ENCODE measurements around the gene MLX.
"Not testable (repeated sequence)": the region's sequence is repeated elsewhere in the genome, so short reads cannot be mapped to it uniquely, and the experiment has no call there.

MLX gene

GRCh38 chr17:42536372-42537155 is 30.3 kb upstream of the MLX start:
- peaks cover 10% of the 10 kb centered on the region; the same call in 1 of the 2 replicates for H3K36me3 ChIP-seq (ENCODE audit: insufficient read depth, low read length)
- H3K27ac ChIP-seq (ENCODE audit: low read depth, low read length), result peak overlapping the region; percentile 67
- H2AFZ ChIP-seq (ENCODE audit: low read length, unreplicated experiment), result peak overlapping the region; percentile 87
- H3K27me3 ChIP-seq (ENCODE audit: insufficient read depth, low read length), result no peaks in the 10 kb centered on the region
- peak overlapping the region; percentile 93 for H3K4me3 ChIP-seq (ENCODE audit: low read depth, low read length)
- peaks cover 14% of the 10 kb centered on the region for H3K79me2 ChIP-seq (ENCODE audit: control insufficient read depth, insufficient read depth, low read length, unreplicated experiment)
- H3K4me1 ChIP-seq (ENCODE audit: control insufficient read depth, insufficient read depth, low read length, unreplicated experiment), result peaks cover 20% of the 10 kb centered on the region

GRCh38 chr17:42537156-42537805 is 29.6 kb upstream of the MLX start:
- peaks cover 14% of the 10 kb centered on the region for H3K79me2 ChIP-seq (ENCODE audit: control insufficient read depth, insufficient read depth, low read length, unreplicated experiment)

GRCh38 chr17:42537826-42538451 is 29.0 kb upstream of the MLX start:
- H3K4me3 ChIP-seq (ENCODE audit: low read depth, low read length), result no peak overlapping the region
- H3K36me3 ChIP-seq (ENCODE audit: insufficient read depth, low read length), result peaks cover 10% of the 10 kb centered on the region; the same call in 1 of the 2 replicates
- H3K79me2 ChIP-seq (ENCODE audit: control insufficient read depth, insufficient read depth, low read length, unreplicated experiment), result peaks cover 14% of the 10 kb centered on the region
- H3K27ac ChIP-seq (ENCODE audit: low read depth, low read length), result no peak overlapping the region
- H2AFZ ChIP-seq (ENCODE audit: low read length, unreplicated experiment), result no peak overlapping the region
- no peaks in the 10 kb centered on the region for H3K27me3 ChIP-seq (ENCODE audit: insufficient read depth, low read length)
- H3K4me1 ChIP-seq (ENCODE audit: control insufficient read depth, insufficient read depth, low read length, unreplicated experiment), result peaks cover 20% of the 10 kb centered on the region

More at GRCh38 chr17:42537156-42537805, 29.6 kb upstream of the MLX start:
- Histone ChIP-seq H3K27ac (ENCODE audit: low read depth, low read length) (no peak overlapping the region; the same call in 1 of the 2 replicates), H3K4me3 (ENCODE audit: low read depth, low read length) (peak overlapping the region; percentile 93), H3K27me3 (ENCODE audit: insufficient read depth, low read length) (no peaks in the 10 kb centered on the region), H2AFZ (ENCODE audit: low read length, unreplicated experiment) (no peak overlapping the region), H3K36me3 (ENCODE audit: insufficient read depth, low read length) (peaks cover 10% of the 10 kb centered on the region; the same call in 1 of the 2 replicates), H3K4me1 (ENCODE audit: control insufficient read depth, insufficient read depth, low read length, unreplicated experiment) (peaks cover 20% of the 10 kb centered on the region)

GRCh38 chr17:42538482-42538881 is 28.4 kb upstream of the MLX start:
- H3K4me1 ChIP-seq (ENCODE audit: control insufficient read depth, insufficient read depth, low read length, unreplicated experiment), result peaks cover 20% of the 10 kb centered on the region
- H3K36me3 ChIP-seq (ENCODE audit: insufficient read depth, low read length), result peaks cover 13% of the 10 kb centered on the region; the same call in 1 of the 2 replicates
- no peak overlapping the region for H3K4me3 ChIP-seq (ENCODE audit: low read depth, low read length)
- H3K79me2 ChIP-seq (ENCODE audit: control insufficient read depth, insufficient read depth, low read length, unreplicated experiment), result peaks cover 14% of the 10 kb centered on the region
- H3K27me3 ChIP-seq (ENCODE audit: insufficient read depth, low read length), result no peaks in the 10 kb centered on the region
- H3K27ac ChIP-seq (ENCODE audit: low read depth, low read length), result no peak overlapping the region
- no peak overlapping the region for H2AFZ ChIP-seq (ENCODE audit: low read length, unreplicated experiment)

GRCh38 chr17:42540558-42540957 is 26.3 kb upstream of the MLX start:
- peaks cover 16% of the 10 kb centered on the region for H3K4me1 ChIP-seq (ENCODE audit: control insufficient read depth, insufficient read depth, low read length, unreplicated experiment)
- not testable (repeated sequence) for H3K27ac ChIP-seq (ENCODE audit: low read depth, low read length); H3K4me3 ChIP-seq (ENCODE audit: low read depth, low read length); H2AFZ ChIP-seq (ENCODE audit: low read length, unreplicated experiment); H3K27me3 ChIP-seq (ENCODE audit: insufficient read depth, low read length)
- peaks cover 14% of the 10 kb centered on the region for H3K79me2 ChIP-seq (ENCODE audit: control insufficient read depth, insufficient read depth, low read length, unreplicated experiment)
- peaks cover 15% of the 10 kb centered on the region; the same call in 1 of the 2 replicates for H3K36me3 ChIP-seq (ENCODE audit: insufficient read depth, low read length)

- H3K4me3 ChIP-seq (ENCODE audit: low read depth, low read length), result no peak overlapping the region
- H3K27me3 ChIP-seq (ENCODE audit: insufficient read depth, low read length), result no peaks in the 10 kb centered on the region
- H3K27ac ChIP-seq (ENCODE audit: low read depth, low read length), result no peak overlapping the region
- peaks cover 14% of the 10 kb centered on the region for H3K79me2 ChIP-seq (ENCODE audit: control insufficient read depth, insufficient read depth, low read length, unreplicated experiment)
- H3K4me1 ChIP-seq (ENCODE audit: control insufficient read depth, insufficient read depth, low read length, unreplicated experiment), result peaks cover 13% of the 10 kb centered on the region
- H3K36me3 ChIP-seq (ENCODE audit: insufficient read depth, low read length), result peaks cover 15% of the 10 kb centered on the region; the same call in 1 of the 2 replicates
- H2AFZ ChIP-seq (ENCODE audit: low read length, unreplicated experiment), result no peak overlapping the region
Measured at GRCh38 chr17:42541041-42541833, 25.7 kb upstream of the MLX start.

GRCh38 chr17:42543190-42544079 is 23.5 kb upstream of the MLX start:
- no peak overlapping the region for H3K4me3 ChIP-seq (ENCODE audit: low read depth, low read length)
- no peak overlapping the region for H2AFZ ChIP-seq (ENCODE audit: low read length, unreplicated experiment)
- peaks cover 15% of the 10 kb centered on the region; the same call in 1 of the 2 replicates for H3K36me3 ChIP-seq (ENCODE audit: insufficient read depth, low read length)
- peaks cover 1% of the 10 kb centered on the region for H3K79me2 ChIP-seq (ENCODE audit: control insufficient read depth, insufficient read depth, low read length, unreplicated experiment)
- H3K27me3 ChIP-seq (ENCODE audit: insufficient read depth, low read length), result no peaks in the 10 kb centered on the region
- no peak overlapping the region for H3K27ac ChIP-seq (ENCODE audit: low read depth, low read length)
- peaks cover 7% of the 10 kb centered on the region for H3K4me1 ChIP-seq (ENCODE audit: control insufficient read depth, insufficient read depth, low read length, unreplicated experiment)

- peaks cover 7% of the 10 kb centered on the region for H3K4me1 ChIP-seq (ENCODE audit: control insufficient read depth, insufficient read depth, low read length, unreplicated experiment)
- no peaks in the 10 kb centered on the region for H3K79me2 ChIP-seq (ENCODE audit: control insufficient read depth, insufficient read depth, low read length, unreplicated experiment)
- peaks cover 9% of the 10 kb centered on the region; the same call in 1 of the 2 replicates for H3K36me3 ChIP-seq (ENCODE audit: insufficient read depth, low read length)
- no peak overlapping the region for H3K27ac ChIP-seq (ENCODE audit: low read depth, low read length)
- H3K27me3 ChIP-seq (ENCODE audit: insufficient read depth, low read length), result no peaks in the 10 kb centered on the region
- H3K4me3 ChIP-seq (ENCODE audit: low read depth, low read length), result no peak overlapping the region
- H2AFZ ChIP-seq (ENCODE audit: low read length, unreplicated experiment), result no peak overlapping the region
Measured at GRCh38 chr17:42544874-42545283, 22.0 kb upstream of the MLX start.

GRCh38 chr17:42545755-42546505 is 21.0 kb upstream of the MLX start:
- H3K4me1 ChIP-seq (ENCODE audit: control insufficient read depth, insufficient read depth, low read length, unreplicated experiment); H3K27ac ChIP-seq (ENCODE audit: low read depth, low read length); H3K4me3 ChIP-seq (ENCODE audit: low read depth, low read length); H3K27me3 ChIP-seq (ENCODE audit: insufficient read depth, low read length); H3K36me3 ChIP-seq (ENCODE audit: insufficient read depth, low read length); H2AFZ ChIP-seq (ENCODE audit: low read length, unreplicated experiment); H3K79me2 ChIP-seq (ENCODE audit: control insufficient read depth, insufficient read depth, low read length, unreplicated experiment): not testable (repeated sequence)
